ENCODE results near the gene MED4. TPM values are rescaled to one million over a fixed set of nuclear protein-coding genes. Genes with fewer than 3 reads are reported as not detected.

MED4 gene
- total and polyA plus RNA-seq, 9 donors = 23.3 to 63.8 (median 47.1) TPM

DNA sequence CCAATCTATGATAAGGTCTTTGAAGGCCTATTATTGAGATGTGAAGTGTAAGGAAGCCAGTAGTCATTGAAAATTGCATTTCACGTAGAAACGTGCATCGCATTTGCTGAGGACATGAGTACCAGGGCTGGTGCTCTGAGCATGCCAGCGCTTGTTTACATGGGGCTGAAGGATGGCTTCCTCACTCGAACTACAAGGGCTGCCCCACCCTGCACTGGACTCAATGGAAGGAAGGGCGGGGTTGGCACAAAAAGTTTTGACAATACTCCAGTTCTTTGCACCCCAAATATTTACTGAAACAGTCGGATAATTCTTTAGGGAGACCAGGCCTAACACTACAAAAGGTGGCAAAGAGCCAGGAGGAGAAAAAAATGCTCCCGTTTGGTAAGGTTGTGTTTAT, 28.9 kb upstream of the MED4 start:
- Histone ChIP-seq H3K9me3 (no peaks in the 10 kb centered on the region), H3K27ac (no peak overlapping the region), H3K27me3 (no peaks in the 10 kb centered on the region), H3K4me3 (no peak overlapping the region), H3K36me3 (no peaks in the 10 kb centered on the region), H3K4me1 (ENCODE audit: insufficient read depth) (peaks cover 12% of the 10 kb centered on the region)
- WGBS, 3 donors = 74 to 79% (median 77%) methylated on average over 8 of the region's 8 CpGs
- intact Hi-C loops (cut with DNase I) = loop anchor here in 3 of 4 donors (10.0 kb wide), 2 partner anchors 111 to 461 kb away; partner anchors contain the start of gene ITM2B (in 2 of the 3)
- DNase-seq = no peak
- TF ChIP-seq EP300 (IDR thresholded peaks at IDR 0.05) (no peak), POLR2A (IDR thresholded peaks at IDR 0.05) (no peak)
- TF ChIP-seq, protein P1, sequence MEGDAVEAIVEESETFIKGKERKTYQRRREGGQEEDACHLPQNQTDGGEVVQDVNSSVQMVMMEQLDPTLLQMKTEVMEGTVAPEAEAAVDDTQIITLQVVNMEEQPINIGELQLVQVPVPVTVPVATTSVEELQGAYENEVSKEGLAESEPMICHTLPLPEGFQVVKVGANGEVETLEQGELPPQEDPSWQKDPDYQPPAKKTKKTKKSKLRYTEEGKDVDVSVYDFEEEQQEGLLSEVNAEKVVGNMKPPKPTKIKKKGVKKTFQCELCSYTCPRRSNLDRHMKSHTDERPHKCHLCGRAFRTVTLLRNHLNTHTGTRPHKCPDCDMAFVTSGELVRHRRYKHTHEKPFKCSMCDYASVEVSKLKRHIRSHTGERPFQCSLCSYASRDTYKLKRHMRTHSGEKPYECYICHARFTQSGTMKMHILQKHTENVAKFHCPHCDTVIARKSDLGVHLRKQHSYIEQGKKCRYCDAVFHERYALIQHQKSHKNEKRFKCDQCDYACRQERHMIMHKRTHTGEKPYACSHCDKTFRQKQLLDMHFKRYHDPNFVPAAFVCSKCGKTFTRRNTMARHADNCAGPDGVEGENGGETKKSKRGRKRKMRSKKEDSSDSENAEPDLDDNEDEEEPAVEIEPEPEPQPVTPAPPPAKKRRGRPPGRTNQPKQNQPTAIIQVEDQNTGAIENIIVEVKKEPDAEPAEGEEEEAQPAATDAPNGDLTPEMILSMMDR (IDR thresholded peaks at IDR 0.05) = no peak

DNA sequence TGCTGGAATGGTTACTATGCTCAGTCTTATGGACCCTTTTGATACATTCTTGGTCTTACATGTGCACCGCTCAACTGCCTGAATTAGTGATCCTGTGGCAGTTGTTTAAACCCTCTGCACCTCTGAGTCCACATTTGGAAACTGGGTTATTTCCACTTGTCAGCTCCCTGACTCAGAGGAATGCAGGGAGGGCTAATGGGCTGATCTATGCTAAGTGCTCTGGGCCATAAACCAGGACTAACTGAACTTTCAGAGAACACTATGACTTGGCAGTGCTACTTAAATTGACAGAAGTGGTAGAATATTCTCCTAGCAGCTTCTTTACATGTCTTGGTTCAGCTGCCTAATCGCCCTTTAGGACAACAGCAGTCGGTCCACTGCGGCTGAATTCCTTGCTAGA, 26.8 kb upstream of the MED4 start:
- Histone ChIP-seq H3K27me3 (no peaks in the 10 kb centered on the region), H3K4me1 (ENCODE audit: insufficient read depth) (peaks cover 12% of the 10 kb centered on the region), H3K36me3 (no peaks in the 10 kb centered on the region), H3K27ac (no peak overlapping the region), H3K9me3 (no peaks in the 10 kb centered on the region), H3K4me3 (no peak overlapping the region)
- DNase-seq = no peak
- 78 to 92% (median 92%) methylated on average over 4 of the region's 4 CpGs for WGBS, 3 donors
- intact Hi-C loops (cut with DNase I) = loop anchor here in 3 of 4 donors (10.0 kb wide), 2 partner anchors 113 to 463 kb away; partner anchors contain the start of gene ITM2B (in 2 of the 3)
- TF ChIP-seq EP300 (IDR thresholded peaks at IDR 0.05) = no peak
- no peak for TF ChIP-seq POLR2A (IDR thresholded peaks at IDR 0.05)
- TF ChIP-seq, protein P1 (IDR thresholded peaks at IDR 0.05) = no peak

DNA sequence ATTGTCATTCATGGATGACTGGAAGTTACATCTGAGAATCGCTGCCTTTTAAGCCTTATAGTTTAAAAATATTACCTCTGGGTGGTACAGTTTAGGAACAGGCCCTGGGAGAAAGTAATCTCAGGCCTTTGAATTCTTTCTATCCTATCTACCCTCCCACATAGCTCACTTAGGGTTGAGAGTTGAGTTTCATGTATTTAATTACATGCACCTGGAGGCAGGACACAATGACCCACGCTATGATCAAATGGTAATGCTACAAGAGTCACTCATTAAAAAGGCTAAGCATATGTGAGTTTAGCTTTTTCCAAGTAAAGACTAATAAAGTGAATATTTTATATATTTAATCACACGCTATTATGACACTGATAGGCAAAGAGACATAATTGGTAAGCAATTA, 25.3 kb upstream of the MED4 start:
- no peak overlapping the region for H3K4me3 ChIP-seq
- TF ChIP-seq POLR2A (IDR thresholded peaks at IDR 0.05) = no peak
- TF ChIP-seq, protein P1 (IDR thresholded peaks at IDR 0.05) = no peak
- TF ChIP-seq EP300 (IDR thresholded peaks at IDR 0.05) = no peak
- peaks cover 6% of the 10 kb centered on the region for H3K4me1 ChIP-seq (ENCODE audit: insufficient read depth)
- no peaks in the 10 kb centered on the region for H3K36me3 ChIP-seq
- intact Hi-C loops (cut with DNase I) = loop anchor here in 3 of 4 donors (10.0 kb wide), 2 partner anchors 115 to 465 kb away; partner anchors contain the start of gene ITM2B (in 2 of the 3)
- WGBS, 3 donors = 59 to 77% (median 75%) methylated on average over 3 of the region's 3 CpGs
- H3K27ac ChIP-seq = no peak overlapping the region
- no peaks in the 10 kb centered on the region for H3K27me3 ChIP-seq
- H3K9me3 ChIP-seq = no peaks in the 10 kb centered on the region
- no peak for DNase-seq

DNA sequence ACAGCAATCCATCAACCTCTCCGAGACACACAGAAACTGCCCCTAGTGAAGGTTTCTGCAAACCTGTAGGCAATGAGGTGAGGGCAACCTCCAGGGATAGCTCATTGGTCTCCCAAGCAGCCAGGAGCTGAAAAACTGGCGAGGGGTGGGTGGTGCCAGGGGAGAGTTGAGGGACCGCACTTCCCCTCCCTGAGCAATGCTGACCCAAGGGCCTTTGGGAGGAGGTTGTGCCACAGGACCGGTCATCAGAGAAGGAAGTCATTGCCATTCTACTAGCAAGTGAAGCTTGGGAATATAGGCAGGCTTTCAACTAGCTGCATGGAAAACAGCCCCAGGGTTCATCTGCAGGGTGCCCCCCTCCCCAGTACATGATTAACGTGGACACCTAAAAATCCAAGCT, 23.1 kb upstream of the MED4 start:
- Histone ChIP-seq H3K4me1 (ENCODE audit: insufficient read depth) (no peaks in the 10 kb centered on the region), H3K27ac (no peak overlapping the region), H3K9me3 (no peaks in the 10 kb centered on the region), H3K36me3 (no peaks in the 10 kb centered on the region), H3K27me3 (no peaks in the 10 kb centered on the region), H3K4me3 (no peak overlapping the region)
- intact Hi-C loops (cut with DNase I) = no loop called here
- no peak for DNase-seq
- no peak for TF ChIP-seq EP300 (IDR thresholded peaks at IDR 0.05)
- TF ChIP-seq, protein P1 (IDR thresholded peaks at IDR 0.05) = no peak
- WGBS, 3 donors = 74 to 93% (median 91%) methylated on average over 5 of the region's 5 CpGs
